ENCODE results near the gene RANBP3.

Gene RANBP3

GRCh38 chr19:5934774-5935472 is 43.0 kb downstream of the RANBP3 start:
- H3K27ac ChIP-seq (ENCODE audit: low read depth, low read length, severe bottlenecking), result peak overlapping the region; percentile 59
- H3K36me3 ChIP-seq (ENCODE audit: control insufficient read depth, insufficient read depth, low read length), result peaks cover 82% of the 10 kb centered on the region
- no peak overlapping the region for H3K4me3 ChIP-seq (ENCODE audit: extremely low read depth, insufficient read depth, low read length, poor library complexity, severe bottlenecking)
- H3K9me3 ChIP-seq (ENCODE audit: control insufficient read depth, low read length), result no peaks in the 10 kb centered on the region
- H3K4me1 ChIP-seq (ENCODE audit: control insufficient read depth, insufficient read depth, low read length, poor library complexity, severe bottlenecking), result peaks cover 19% of the 10 kb centered on the region
- 93 to 95% methylated on average over 8 to 11 of the region's 16 CpGs for WGBS, 2 experiments (ENCODE audit: insufficient coverage in 2 of 2)

DNA sequence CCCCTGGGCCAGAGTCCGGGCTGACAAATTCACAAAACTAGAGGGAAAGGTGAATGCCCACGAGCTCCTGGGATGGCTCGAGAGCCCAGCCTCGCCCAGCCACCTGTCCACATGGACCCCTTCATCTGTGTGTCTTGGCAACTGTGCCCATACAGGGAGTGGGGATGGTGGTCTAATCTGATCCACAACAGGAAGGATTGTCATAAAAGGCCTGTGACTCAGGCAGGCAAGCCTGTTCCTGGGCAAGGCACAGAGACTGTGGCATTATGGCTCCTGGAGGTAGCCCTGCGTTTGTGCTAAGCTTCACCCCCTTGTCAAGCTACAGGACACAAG is 43.9 kb downstream of the RANBP3 start:
- H3K9me3 ChIP-seq (ENCODE audit: control insufficient read depth, low read length), result no peaks in the 10 kb centered on the region
- 87 to 100% methylated on average over 5 of the region's 5 CpGs for WGBS, 2 experiments (ENCODE audit: insufficient coverage in 2 of 2)
- no peak overlapping the region for H3K27ac ChIP-seq (ENCODE audit: low read depth, low read length, severe bottlenecking)
- H3K36me3 ChIP-seq (ENCODE audit: control insufficient read depth, insufficient read depth, low read length), result peaks cover 82% of the 10 kb centered on the region
- no peak overlapping the region for H3K4me3 ChIP-seq (ENCODE audit: extremely low read depth, insufficient read depth, low read length, poor library complexity, severe bottlenecking)
- H3K4me1 ChIP-seq (ENCODE audit: control insufficient read depth, insufficient read depth, low read length, poor library complexity, severe bottlenecking), result peaks cover 19% of the 10 kb centered on the region

- 93 to 97% methylated on average over 15 to 17 of the region's 20 CpGs for WGBS, 2 experiments (ENCODE audit: insufficient coverage in 2 of 2)
- Histone ChIP-seq H3K9me3 (ENCODE audit: control insufficient read depth, low read length) (no peaks in the 10 kb centered on the region), H3K36me3 (ENCODE audit: control insufficient read depth, insufficient read depth, low read length) (peaks cover 83% of the 10 kb centered on the region), H3K4me3 (ENCODE audit: extremely low read depth, insufficient read depth, low read length, poor library complexity, severe bottlenecking) (no peak overlapping the region), H3K27ac (ENCODE audit: low read depth, low read length, severe bottlenecking) (peak overlapping the region; percentile 10), H3K4me1 (ENCODE audit: control insufficient read depth, insufficient read depth, low read length, poor library complexity, severe bottlenecking) (peaks cover 19% of the 10 kb centered on the region)
Measured at GRCh38 chr19:5933391-5934068, 44.4 kb downstream of the RANBP3 start.

DNA sequence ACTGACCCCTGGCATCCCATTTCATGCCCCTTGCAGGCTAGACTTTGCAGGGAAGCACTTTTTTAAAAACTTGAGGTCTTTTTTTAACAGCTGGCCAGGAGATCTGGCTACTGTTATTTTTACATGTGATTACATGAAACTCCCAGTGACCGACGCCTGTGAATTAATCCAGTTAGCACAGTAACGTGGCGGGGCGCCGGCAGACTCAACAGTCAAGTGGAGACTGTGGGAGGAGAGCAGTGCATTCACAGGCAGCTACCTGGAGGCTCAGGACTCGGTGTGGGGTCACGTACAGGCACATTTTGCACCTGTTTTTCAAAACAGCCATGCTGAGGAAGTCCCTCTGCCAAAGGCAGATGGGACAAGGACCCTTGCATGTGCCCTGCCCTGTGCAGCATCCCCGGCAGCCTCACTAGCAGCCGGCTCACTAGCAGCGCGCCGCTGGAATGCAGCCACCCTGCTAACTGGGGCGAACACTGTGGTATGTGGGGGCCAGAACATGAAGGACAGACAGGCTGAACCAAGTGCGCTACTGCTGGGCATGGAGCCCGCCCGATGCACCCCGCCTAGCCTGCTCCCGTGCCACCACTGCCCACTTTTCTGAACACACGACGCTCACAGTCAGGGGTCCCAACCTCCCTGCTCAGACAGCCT is 45.2 kb downstream of the RANBP3 start:
- Histone ChIP-seq H3K36me3 (ENCODE audit: control insufficient read depth, insufficient read depth, low read length) (peaks cover 84% of the 10 kb centered on the region), H3K4me3 (ENCODE audit: extremely low read depth, insufficient read depth, low read length, poor library complexity, severe bottlenecking) (no peak overlapping the region), H3K27ac (ENCODE audit: low read depth, low read length, severe bottlenecking) (no peak overlapping the region), H3K4me1 (ENCODE audit: control insufficient read depth, insufficient read depth, low read length, poor library complexity, severe bottlenecking) (peaks cover 19% of the 10 kb centered on the region), H3K9me3 (ENCODE audit: control insufficient read depth, low read length) (no peaks in the 10 kb centered on the region)
- WGBS, 2 experiments (ENCODE audit: insufficient coverage in 2 of 2), result 93 to 94% methylated on average over 19 to 20 of the region's 21 CpGs

GRCh38 chr19:5932146-5932545 is 45.8 kb downstream of the RANBP3 start:
- H3K4me3 ChIP-seq (ENCODE audit: extremely low read depth, insufficient read depth, low read length, poor library complexity, severe bottlenecking), result no peak overlapping the region
- H3K9me3 ChIP-seq (ENCODE audit: control insufficient read depth, low read length), result no peaks in the 10 kb centered on the region
- H3K27ac ChIP-seq (ENCODE audit: low read depth, low read length, severe bottlenecking), result no peak overlapping the region
- 97% methylated on average over 14 to 18 of the region's 18 CpGs for WGBS, 2 experiments (ENCODE audit: insufficient coverage in 2 of 2)
- peaks cover 84% of the 10 kb centered on the region for H3K36me3 ChIP-seq (ENCODE audit: control insufficient read depth, insufficient read depth, low read length)
- peaks cover 19% of the 10 kb centered on the region for H3K4me1 ChIP-seq (ENCODE audit: control insufficient read depth, insufficient read depth, low read length, poor library complexity, severe bottlenecking)

GRCh38 chr19:5931251-5931650 is 46.7 kb downstream of the RANBP3 start:
- Histone ChIP-seq H3K4me1 (ENCODE audit: control insufficient read depth, insufficient read depth, low read length, poor library complexity, severe bottlenecking) (peaks cover 19% of the 10 kb centered on the region), H3K4me3 (ENCODE audit: extremely low read depth, insufficient read depth, low read length, poor library complexity, severe bottlenecking) (no peak overlapping the region), H3K27ac (ENCODE audit: low read depth, low read length, severe bottlenecking) (no peak overlapping the region), H3K9me3 (ENCODE audit: control insufficient read depth, low read length) (no peaks in the 10 kb centered on the region), H3K36me3 (ENCODE audit: control insufficient read depth, insufficient read depth, low read length) (peaks cover 85% of the 10 kb centered on the region)
- 90 to 97% methylated on average over 5 to 8 of the region's 11 CpGs for WGBS, 2 experiments (ENCODE audit: insufficient coverage in 2 of 2)

GRCh38 chr19:5929625-5930024 is 48.3 kb downstream of the RANBP3 start:
- 92 to 95% methylated on average over 10 to 12 of the region's 14 CpGs for WGBS, 2 experiments (ENCODE audit: insufficient coverage in 2 of 2)
- H3K4me1 ChIP-seq (ENCODE audit: control insufficient read depth, insufficient read depth, low read length, poor library complexity, severe bottlenecking), result peaks cover 5% of the 10 kb centered on the region
- no peaks in the 10 kb centered on the region for H3K9me3 ChIP-seq (ENCODE audit: control insufficient read depth, low read length)
- no peak overlapping the region for H3K27ac ChIP-seq (ENCODE audit: low read depth, low read length, severe bottlenecking)
- H3K36me3 ChIP-seq (ENCODE audit: control insufficient read depth, insufficient read depth, low read length), result peaks cover 89% of the 10 kb centered on the region
- H3K4me3 ChIP-seq (ENCODE audit: extremely low read depth, insufficient read depth, low read length, poor library complexity, severe bottlenecking), result no peak overlapping the region

DNA sequence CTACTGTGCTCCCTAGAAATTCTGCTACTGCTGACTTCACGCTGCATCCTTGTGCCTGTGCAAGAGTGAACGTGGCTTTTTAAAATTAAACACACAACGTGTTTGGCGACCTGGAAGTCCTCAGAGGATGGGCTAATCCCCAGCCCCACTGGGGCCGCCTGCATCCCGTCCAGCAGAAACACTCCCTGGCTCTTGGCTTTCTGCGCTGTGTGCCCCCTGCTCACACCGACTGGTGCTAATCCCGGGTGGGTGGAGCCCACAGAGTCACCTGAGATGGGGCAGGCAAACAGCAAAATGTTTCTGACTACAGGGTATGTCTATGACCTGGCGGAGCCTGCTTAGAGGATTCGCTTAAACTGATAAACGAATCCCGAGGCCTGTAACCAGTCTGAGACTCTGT is 48.8 kb downstream of the RANBP3 start:
- H3K36me3 ChIP-seq (ENCODE audit: control insufficient read depth, insufficient read depth, low read length), result peaks cover 93% of the 10 kb centered on the region

DNA sequence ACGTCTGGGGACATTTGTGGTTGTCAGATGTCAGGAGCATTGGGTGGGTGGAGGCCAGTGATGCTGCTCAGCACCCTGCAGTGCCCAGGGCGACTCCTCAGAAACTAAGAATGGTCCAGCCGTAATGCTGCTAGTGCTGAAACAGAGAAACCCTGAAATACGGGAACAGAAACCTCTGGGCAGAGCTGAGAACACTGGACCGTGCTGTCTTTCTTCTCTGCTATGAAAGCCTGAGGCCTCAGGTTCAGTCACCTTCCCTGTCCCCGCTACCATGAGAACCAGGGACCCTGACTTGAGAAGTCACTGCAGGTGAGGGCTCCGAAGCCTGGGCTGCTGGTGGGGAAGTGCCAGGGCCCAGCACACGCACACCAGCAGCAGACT is 50.5 kb downstream of the RANBP3 start:
- no peaks in the 10 kb centered on the region for H3K4me1 ChIP-seq (ENCODE audit: control insufficient read depth, insufficient read depth, low read length, poor library complexity, severe bottlenecking)
- no peak overlapping the region for H3K27ac ChIP-seq (ENCODE audit: low read depth, low read length, severe bottlenecking)
- no peaks in the 10 kb centered on the region for H3K9me3 ChIP-seq (ENCODE audit: control insufficient read depth, low read length)
- H3K4me3 ChIP-seq (ENCODE audit: extremely low read depth, insufficient read depth, low read length, poor library complexity, severe bottlenecking), result no peak overlapping the region
- H3K36me3 ChIP-seq (ENCODE audit: control insufficient read depth, insufficient read depth, low read length), result peaks cover 98% of the 10 kb centered on the region
- 96 to 97% methylated on average over 7 to 8 of the region's 8 CpGs for WGBS, 2 experiments (ENCODE audit: insufficient coverage in 2 of 2)

More for the DNA sequence above, 48.8 kb downstream of the RANBP3 start:
- 93% methylated on average over 12 to 13 of the region's 13 CpGs for WGBS, 2 experiments (ENCODE audit: insufficient coverage in 2 of 2)
- Histone ChIP-seq H3K9me3 (ENCODE audit: control insufficient read depth, low read length) (no peaks in the 10 kb centered on the region), H3K4me1 (ENCODE audit: control insufficient read depth, insufficient read depth, low read length, poor library complexity, severe bottlenecking) (peaks cover 3% of the 10 kb centered on the region), H3K27ac (ENCODE audit: low read depth, low read length, severe bottlenecking) (no peak overlapping the region), H3K4me3 (ENCODE audit: extremely low read depth, insufficient read depth, low read length, poor library complexity, severe bottlenecking) (no peak overlapping the region)

- 92 to 95% methylated on average over 12 to 14 of the region's 14 CpGs for WGBS, 2 experiments (ENCODE audit: insufficient coverage in 2 of 2)
- no peak overlapping the region for H3K27ac ChIP-seq (ENCODE audit: low read depth, low read length, severe bottlenecking)
- no peaks in the 10 kb centered on the region for H3K9me3 ChIP-seq (ENCODE audit: control insufficient read depth, low read length)
- H3K36me3 ChIP-seq (ENCODE audit: control insufficient read depth, insufficient read depth, low read length), result peaks cover 95% of the 10 kb centered on the region
- H3K4me1 ChIP-seq (ENCODE audit: control insufficient read depth, insufficient read depth, low read length, poor library complexity, severe bottlenecking), result no peaks in the 10 kb centered on the region
- no peak overlapping the region for H3K4me3 ChIP-seq (ENCODE audit: extremely low read depth, insufficient read depth, low read length, poor library complexity, severe bottlenecking)
Measured at GRCh38 chr19:5926641-5927440, 51.1 kb downstream of the RANBP3 start.
